Transverse colon (tissue), 4 donors: Measurements from ENCODE around the gene HOXC12. TPM values are rescaled to one million over a fixed set of nuclear protein-coding genes. Genes with fewer than 3 reads are reported as not detected.

Experiments used
- DNase-seq: peaks from one replicate; pipeline ENCODE4 v3.0.0-alpha.2; 2019
- H3K27ac ChIP-seq, 4 donors: fragments of 200-600 bp; sonication (generic); 2 replicates each; pipeline ENCODE4 v1.5.1; 2016 to 2018; ENCODE audit warnings: inconsistent platforms in 4 of 4
- H3K27me3 ChIP-seq: fragments of 200-600 bp; sonication (generic); 2 replicates; pipeline ENCODE4 v1.5.1; 2017; ENCODE audit warnings: inconsistent platforms
- H3K36me3 ChIP-seq, 4 donors: fragments of 200-600 bp; sonication (generic); 2 replicates each; pipeline ENCODE4 v1.5.1; 2017 to 2019; ENCODE audit warnings: inconsistent platforms in 4 of 4
- H3K4me1 ChIP-seq, 4 donors: fragments of 200-600 bp; sonication (generic); 2 replicates each; pipeline ENCODE4 v1.5.1; 2017 to 2020; ENCODE audit warnings: inconsistent platforms in 4 of 4
- H3K4me3 ChIP-seq, 4 donors: fragments of 200-600 bp; sonication (generic); 1 replicate in 1 of 4; 2 replicates in 3 of 4; pipeline versions ENCODE4 v1.5.1 to v1.6.1; 2017 to 2019; ENCODE audit warnings: inconsistent platforms in 4 of 4
- H3K9me3 ChIP-seq, 2 donors: fragments of 200-600 bp; sonication (generic); 2 replicates each; pipeline ENCODE4 v1.5.1; 2017 to 2019; ENCODE audit warnings: inconsistent platforms in 2 of 2
- EP300 ChIP-seq: sonication (generic); formaldehyde crosslinking; IDR thresholded peaks from one replicate; pipeline ENCODE4 v1.6.1; 2017; ENCODE audit warnings: antibody characterized with exemption, low read depth
- POLR2A ChIP-seq: fragments of 450-650 bp; IDR thresholded peaks from one replicate; pipeline ENCODE4 v1.6.1; 2016; ENCODE audit warnings: antibody characterized with exemption, mild to moderate bottlenecking, moderate library complexity
- POLR2AphosphoS5 ChIP-seq, 3 donors: sonication (generic); formaldehyde crosslinking; IDR thresholded peaks; one replicate each; pipeline ENCODE4 v1.6.1; 2016; ENCODE audit warnings: antibody characterized with exemption in 3 of 3
- WGBS, 2 donors: methylation state at CpG; one replicate each; pipeline ENCODE4 v1.1.5; 2018; ENCODE audit warnings: low coverage in 1 of 2; 5-methylcytosine and 5-hydroxymethylcytosine counted together
- in situ Hi-C, 4 donors: fragments of 200-750 bp; cut with MboI; loops; one replicate each; pipeline versions ENCODE4 v1.15.0 to v1.15.1; 2017; ENCODE audit warnings: low sequenced_read_pairs in 3 of 4, low pct_ligation_motif_present in 1 of 4, low pct_unique_long_range_greater_than_20kb in 1 of 4
- intact Hi-C: fragments of 100-400 bp; cut with DNase I; formaldehyde crosslinking; loops from one replicate; pipeline ENCODE4 v1.15.1; 2023; ENCODE audit warnings: low total_unique reads
- total RNA-seq, 4 donors: library from RNA; depleted of rRNA; stranded (reverse); fragments of >200 nt; gene quantifications; one replicate each; pipeline ENCODE4 v1.1.0, GENCODE V29; 2016
- TF ChIP-seq, protein P1 (sequence below), 5 experiments: fragments of 200-600 bp in 3 of 5; fragments of 450-650 bp in 2 of 5; sonication (generic) in 3 of 5; IDR thresholded peaks; 1 replicate in 2 of 5; 2 replicates in 3 of 5; pipeline ENCODE4 v1.5.1; 2016 to 2017; ENCODE audit warnings: antibody characterized with exemption in 5 of 5, inconsistent platforms in 3 of 5, mild to moderate bottlenecking in 2 of 5, moderate library complexity in 1 of 5

Gene HOXC12
- total RNA-seq, 4 donors from 2014 or later: not detected

DNA sequence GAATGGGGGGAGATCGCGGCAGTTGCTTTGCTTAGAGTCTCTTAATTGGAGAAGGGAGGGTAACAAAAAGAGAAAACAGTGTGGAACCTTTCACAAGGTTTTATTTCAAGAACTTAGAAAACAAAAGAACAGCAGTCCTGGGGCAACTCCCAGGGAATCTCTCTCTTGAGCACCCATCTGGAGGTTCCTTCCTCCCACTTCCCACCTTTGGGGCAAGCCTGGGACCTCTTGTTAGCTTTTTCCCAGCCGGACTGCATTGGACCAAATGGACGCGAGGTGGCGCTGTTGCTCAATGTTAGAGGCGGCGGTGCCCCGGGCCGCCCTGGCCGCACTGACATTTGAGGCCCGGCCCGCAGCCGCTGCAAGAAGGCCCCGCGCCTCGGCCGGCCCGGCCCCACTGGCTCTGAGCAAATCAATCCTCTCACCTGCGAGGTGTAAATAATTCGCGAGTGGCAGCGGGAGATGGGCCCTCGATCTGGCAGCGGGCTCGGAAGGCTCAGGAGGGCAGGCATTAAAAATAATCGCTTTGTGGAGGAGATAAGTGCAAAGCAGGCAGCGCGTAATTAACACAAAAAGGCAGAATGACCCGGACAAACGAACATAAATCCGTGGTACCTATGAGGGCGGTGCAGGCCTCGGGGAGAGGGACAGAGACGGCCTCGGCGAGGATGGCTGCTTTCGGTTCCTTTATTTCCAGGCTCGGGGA lies 51.3 kb downstream of the HOXC12 start:
- in situ Hi-C loops (loop anchor here in 2 of 4 donors (5.0 kb wide), 2 partner anchors 186 to 196 kb away; no protein-coding TSS in a partner anchor), intact Hi-C loops (loop anchor here (5.0 kb wide), 2 partner anchors 186 to 201 kb away; no protein-coding TSS in a partner anchor)
- Histone ChIP-seq H3K4me1 (peaks cover 0 to 21% (median 14%) of the 10 kb centered on the region in 4 donors), H3K27ac (no peak overlapping the region), H3K4me3 (peak overlapping the region in 2 of 4 donors; percentile 13 to 32), H3K36me3 (no peaks in the 10 kb centered on the region), H3K27me3 (peaks cover 98% of the 10 kb centered on the region), H3K9me3 (no peaks in the 10 kb centered on the region)
- peak; percentile 88 for DNase-seq
- no peak for TF ChIP-seq EP300
- TF ChIP-seq, protein P1, sequence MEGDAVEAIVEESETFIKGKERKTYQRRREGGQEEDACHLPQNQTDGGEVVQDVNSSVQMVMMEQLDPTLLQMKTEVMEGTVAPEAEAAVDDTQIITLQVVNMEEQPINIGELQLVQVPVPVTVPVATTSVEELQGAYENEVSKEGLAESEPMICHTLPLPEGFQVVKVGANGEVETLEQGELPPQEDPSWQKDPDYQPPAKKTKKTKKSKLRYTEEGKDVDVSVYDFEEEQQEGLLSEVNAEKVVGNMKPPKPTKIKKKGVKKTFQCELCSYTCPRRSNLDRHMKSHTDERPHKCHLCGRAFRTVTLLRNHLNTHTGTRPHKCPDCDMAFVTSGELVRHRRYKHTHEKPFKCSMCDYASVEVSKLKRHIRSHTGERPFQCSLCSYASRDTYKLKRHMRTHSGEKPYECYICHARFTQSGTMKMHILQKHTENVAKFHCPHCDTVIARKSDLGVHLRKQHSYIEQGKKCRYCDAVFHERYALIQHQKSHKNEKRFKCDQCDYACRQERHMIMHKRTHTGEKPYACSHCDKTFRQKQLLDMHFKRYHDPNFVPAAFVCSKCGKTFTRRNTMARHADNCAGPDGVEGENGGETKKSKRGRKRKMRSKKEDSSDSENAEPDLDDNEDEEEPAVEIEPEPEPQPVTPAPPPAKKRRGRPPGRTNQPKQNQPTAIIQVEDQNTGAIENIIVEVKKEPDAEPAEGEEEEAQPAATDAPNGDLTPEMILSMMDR (IDR thresholded peaks at IDR 0.05): peak; percentile 91 to 96 (median 95)
- 4 to 9% methylated on average over 4 to 39 of the region's 39 CpGs for WGBS, 2 donors

DNA sequence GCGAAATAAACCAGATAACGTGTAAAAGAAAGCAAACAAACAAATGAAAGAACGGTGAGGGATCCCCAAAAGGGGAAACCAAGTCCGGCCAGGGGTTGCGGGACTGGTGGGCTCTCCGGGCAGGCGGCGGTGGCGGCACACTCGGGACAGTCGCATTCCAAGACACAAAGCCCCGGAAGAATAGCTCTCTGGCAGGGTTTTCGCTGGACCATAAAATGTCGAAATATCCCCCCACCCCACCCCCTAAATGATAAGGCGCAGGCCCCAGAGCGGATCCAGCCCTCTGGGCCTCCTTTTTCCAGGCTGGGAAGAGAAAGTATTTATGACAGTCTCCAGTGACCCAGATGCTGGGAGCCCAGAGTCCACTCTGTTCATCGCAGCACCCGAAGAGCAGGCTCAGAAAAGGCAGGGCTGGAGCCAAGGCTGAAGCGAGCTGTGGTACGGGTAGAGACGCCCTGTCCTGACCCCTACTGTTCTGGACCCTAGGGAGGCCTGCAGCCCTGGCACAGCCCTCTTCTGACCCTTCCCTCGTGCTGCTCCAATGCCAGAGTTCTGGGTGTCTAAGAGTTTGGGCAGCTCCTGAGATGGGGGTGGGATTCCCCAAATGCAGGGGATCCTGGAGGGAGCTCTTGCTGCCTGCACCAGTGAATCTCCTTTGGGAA lies 52.0 kb downstream of the HOXC12 start:
- in situ Hi-C loops: loop anchor here in 2 of 4 donors (5.0 kb wide), 2 partner anchors 186 to 196 kb away; no protein-coding TSS in a partner anchor
- intact Hi-C loops: loop anchor here (5.0 kb wide), 2 partner anchors 186 to 201 kb away; no protein-coding TSS in a partner anchor
- WGBS, 2 donors: 10 to 27% methylated on average over 2 to 22 of the region's 22 CpGs
- Histone ChIP-seq H3K9me3 (no peaks in the 10 kb centered on the region), H3K27ac (no peak overlapping the region), H3K4me3 (peak overlapping the region in 2 of 4 donors; percentile 13 to 32), H3K36me3 (no peaks in the 10 kb centered on the region), H3K4me1 (peaks cover 0 to 28% (median 17%) of the 10 kb centered on the region in 4 donors), H3K27me3 (peaks cover 98% of the 10 kb centered on the region)
- TF ChIP-seq EP300 (no peak), POLR2A (no peak), POLR2AphosphoS5 (IDR thresholded peaks at IDR 0.05) (no peak)
- TF ChIP-seq, protein P1 (IDR thresholded peaks at IDR 0.05): no peak
- no peak for DNase-seq

DNA sequence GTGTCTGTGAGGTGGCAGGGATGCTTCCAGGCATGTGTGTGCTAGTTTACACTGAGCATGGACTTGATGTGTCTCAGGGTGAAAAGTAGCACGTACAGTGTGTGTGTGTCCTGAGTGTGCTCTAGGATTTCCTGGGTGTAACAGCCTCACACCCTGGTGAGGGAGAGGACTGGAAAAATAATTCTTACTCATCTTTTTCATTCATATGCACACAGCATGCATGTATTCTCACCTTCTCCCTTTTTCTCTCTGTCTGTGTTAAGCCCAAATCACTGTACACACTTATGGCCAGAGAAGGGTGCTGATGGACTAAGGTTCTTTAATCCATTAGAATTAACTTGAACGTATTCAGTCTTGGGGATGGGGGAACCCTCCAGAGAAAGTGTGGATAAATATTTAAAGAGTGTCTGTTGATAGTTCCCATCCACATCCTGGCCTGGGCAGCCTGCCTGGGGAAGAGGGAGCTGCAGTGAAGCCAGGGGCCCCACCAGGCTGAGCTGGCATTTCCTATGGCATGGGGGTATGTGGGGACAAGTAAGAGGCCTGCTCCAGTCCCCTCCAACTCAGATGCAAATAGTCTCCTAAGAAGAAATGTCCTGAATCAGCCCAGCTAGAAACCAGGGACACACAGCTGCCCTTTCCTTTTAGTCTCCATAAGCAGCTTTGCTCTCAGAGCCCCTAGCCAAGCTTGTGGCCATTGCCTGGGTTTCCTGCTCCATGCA lies 53.0 kb downstream of the HOXC12 start:
- intact Hi-C loops (loop anchor here (5.0 kb wide), 2 partner anchors 185 to 200 kb away; no protein-coding TSS in a partner anchor), in situ Hi-C loops (loop anchor here in 2 of 4 donors (5.0 kb wide), 2 partner anchors 185 to 195 kb away; no protein-coding TSS in a partner anchor)
- Histone ChIP-seq H3K4me1 (peaks cover 0 to 28% (median 17%) of the 10 kb centered on the region in 4 donors), H3K27ac (no peak overlapping the region), H3K36me3 (no peaks in the 10 kb centered on the region), H3K27me3 (peaks cover 98% of the 10 kb centered on the region), H3K9me3 (no peaks in the 10 kb centered on the region), H3K4me3 (no peak overlapping the region)
- no peak for TF ChIP-seq POLR2AphosphoS5 (IDR thresholded peaks at IDR 0.05)
- TF ChIP-seq EP300: no peak
- no peak for TF ChIP-seq POLR2A
- TF ChIP-seq, protein P1 (IDR thresholded peaks at IDR 0.05): no peak
- no peak for DNase-seq
- WGBS, 2 donors: 45% methylated on average over 2 of the region's 2 CpGs; no CpG with 5 or more reads in 1 of the 2 donors
